HEK293 (cell line): ENCODE results near the gene MEGF6.

ENCODE experiments used
- ATF2 ChIP-seq: fragments of 450-650 bp; formaldehyde crosslinking; IDR thresholded peaks from 2 replicates; pipeline ENCODE4 v1.5.1; 2016; ENCODE audit warnings: missing biosample characterization, missing genetic modification characterization, low read depth
- CTCF ChIP-seq: fragments of 450-650 bp; formaldehyde crosslinking; IDR thresholded peaks from 2 replicates; pipeline ENCODE4 v1.5.1; 2016; ENCODE audit warnings: missing biosample characterization, missing genetic modification characterization
- HIC1 ChIP-seq: fragments of 450-650 bp; formaldehyde crosslinking; IDR thresholded peaks from 2 replicates; pipeline ENCODE4 v1.5.1; 2016; ENCODE audit warnings: missing biosample characterization, missing genetic modification characterization
- SALL2 ChIP-seq: fragments of 450-650 bp; formaldehyde crosslinking; IDR thresholded peaks from 2 replicates; pipeline ENCODE4 v1.5.0; 2017; ENCODE audit warnings: missing biosample characterization, mild to moderate bottlenecking, missing genetic modification characterization, borderline replicate concordance
- TRIM28 ChIP-seq: IDR thresholded peaks from 2 replicates; pipeline ENCODE4 v1.6.1; 2011; ENCODE audit warnings: low read length, control low read depth, borderline replicate concordance
- ZBTB10 ChIP-seq: fragments of 450-650 bp; formaldehyde crosslinking; IDR thresholded peaks from 2 replicates; pipeline ENCODE4 v1.5.1; 2016; ENCODE audit warnings: missing biosample characterization, missing genetic modification characterization
- ZBTB8A ChIP-seq: fragments of 450-650 bp; formaldehyde crosslinking; IDR thresholded peaks from 2 replicates; pipeline ENCODE4 v1.5.1; 2016; ENCODE audit warnings: missing biosample characterization, missing genetic modification characterization
- ZNF138 ChIP-seq: fragments of 450-650 bp; formaldehyde crosslinking; IDR thresholded peaks from 2 replicates; pipeline ENCODE4 v1.5.1; 2016; ENCODE audit warnings: missing biosample characterization, missing genetic modification characterization, borderline replicate concordance
- ZNF140 ChIP-seq: fragments of 450-650 bp; formaldehyde crosslinking; IDR thresholded peaks from 2 replicates; pipeline ENCODE4 v1.5.1; 2016; ENCODE audit warnings: missing biosample characterization, missing genetic modification characterization
- ZNF280D ChIP-seq: fragments of 450-650 bp; formaldehyde crosslinking; IDR thresholded peaks from 2 replicates; pipeline ENCODE4 v1.5.1; 2016; ENCODE audit warnings: missing biosample characterization, missing genetic modification characterization
- ZNF707 ChIP-seq: fragments of 450-650 bp; formaldehyde crosslinking; IDR thresholded peaks from 2 replicates; pipeline ENCODE4 v1.5.1; 2016; ENCODE audit warnings: missing biosample characterization, missing genetic modification characterization

GRCh38 chr1:3472906-3473305, 138.4 kb downstream of the MEGF6 start:
- TF ChIP-seq ATF2 (tag by site-specific recombination) (no peak), CTCF (no peak), HIC1 (tag by site-specific recombination) (no peak), ZNF140 (no peak), ZBTB8A (tag by site-specific recombination) (no peak), TRIM28 (no peak), ZNF280D (tag by site-specific recombination) (no peak), ZNF707 (tag by site-specific recombination) (no peak), SALL2 (tag by site-specific recombination) (no peak), ZNF138 (tag by site-specific recombination) (no peak), ZBTB10 (tag by site-specific recombination) (no peak)
